MM.1S (cell line): ENCODE data around the gene VKORC1.

Source experiments
- EZH2 ChIP-seq: fragments of 300-600 bp; sonication (generic); optimal IDR thresholded peaks from 2 replicates; pipeline ENCODE3; 2017; ENCODE audit warnings: low read depth, mild to moderate bottlenecking, antibody characterized with exemption, low read length, mixed read lengths
- TF ChIP-seq, protein P1 (sequence below): fragments of 300-600 bp; sonication (generic); IDR thresholded peaks from 2 replicates; pipeline ENCODE4 v1.5.1; 2016; ENCODE audit warnings: antibody characterized with exemption, low read length, mixed read lengths

- no peak for TF ChIP-seq EZH2
- TF ChIP-seq, protein P1, sequence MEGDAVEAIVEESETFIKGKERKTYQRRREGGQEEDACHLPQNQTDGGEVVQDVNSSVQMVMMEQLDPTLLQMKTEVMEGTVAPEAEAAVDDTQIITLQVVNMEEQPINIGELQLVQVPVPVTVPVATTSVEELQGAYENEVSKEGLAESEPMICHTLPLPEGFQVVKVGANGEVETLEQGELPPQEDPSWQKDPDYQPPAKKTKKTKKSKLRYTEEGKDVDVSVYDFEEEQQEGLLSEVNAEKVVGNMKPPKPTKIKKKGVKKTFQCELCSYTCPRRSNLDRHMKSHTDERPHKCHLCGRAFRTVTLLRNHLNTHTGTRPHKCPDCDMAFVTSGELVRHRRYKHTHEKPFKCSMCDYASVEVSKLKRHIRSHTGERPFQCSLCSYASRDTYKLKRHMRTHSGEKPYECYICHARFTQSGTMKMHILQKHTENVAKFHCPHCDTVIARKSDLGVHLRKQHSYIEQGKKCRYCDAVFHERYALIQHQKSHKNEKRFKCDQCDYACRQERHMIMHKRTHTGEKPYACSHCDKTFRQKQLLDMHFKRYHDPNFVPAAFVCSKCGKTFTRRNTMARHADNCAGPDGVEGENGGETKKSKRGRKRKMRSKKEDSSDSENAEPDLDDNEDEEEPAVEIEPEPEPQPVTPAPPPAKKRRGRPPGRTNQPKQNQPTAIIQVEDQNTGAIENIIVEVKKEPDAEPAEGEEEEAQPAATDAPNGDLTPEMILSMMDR, result no peak
Observed at GRCh38 chr16:31063843-31064611, 30.6 kb downstream of the VKORC1 start.
